Astrocyte (in vitro differentiated cells and primary cell): Measurements from ENCODE around the gene CNTRL. TPM values are rescaled to one million over a fixed set of nuclear protein-coding genes. Genes with fewer than 3 reads are reported as not detected.
A peak's percentile ranks its signal among the peaks of the same experiment; 100 is the strongest.

Experiments used
- DNase-seq: peaks from one replicate; pipeline ENCODE4 v3.0.0-alpha.2; 2010; ENCODE audit warnings: low read depth
- FAIRE-seq: peaks from 2 replicates; lab custom pipeline; 2011; peaks lifted over from hg19 to GRCh38; lab: Jason Lieb, UNC
- H2AFZ ChIP-seq: 2 replicates; pipeline ENCODE4 v1.6.0; 2012; ENCODE audit warnings: low read depth, low read length, inconsistent platforms
- H3K27ac ChIP-seq: 2 replicates; pipeline ENCODE4 v1.5.1; 2011; ENCODE audit warnings: low read depth, low read length, inconsistent platforms
- H3K27me3 ChIP-seq: 2 replicates; pipeline ENCODE4 v1.6.0; 2011; ENCODE audit warnings: low read length, inconsistent platforms; ENCODE audit not compliant: insufficient read depth
- H3K36me3 ChIP-seq: 2 replicates; pipeline ENCODE4 v1.5.1; 2011; ENCODE audit warnings: low read length, inconsistent platforms; ENCODE audit not compliant: insufficient read depth
- H3K4me1 ChIP-seq: 2 replicates; pipeline ENCODE4 v1.5.1; 2011; ENCODE audit warnings: low read length, inconsistent platforms; ENCODE audit not compliant: insufficient read depth
- H3K4me2 ChIP-seq: 2 replicates; pipeline ENCODE4 v1.6.0; 2012; ENCODE audit warnings: low read length, inconsistent platforms
- H3K4me3 ChIP-seq: 2 replicates; pipeline ENCODE4 v1.5.1; 2011; ENCODE audit warnings: low read depth, mild to moderate bottlenecking, low read length, inconsistent platforms; ENCODE audit not compliant: insufficient read depth
- H3K79me2 ChIP-seq: 2 replicates; pipeline ENCODE4 v1.6.0; 2012; ENCODE audit warnings: mild to moderate bottlenecking, low read length, inconsistent platforms; ENCODE audit not compliant: insufficient read depth
- H3K9ac ChIP-seq: 2 replicates; pipeline ENCODE4 v1.6.0; 2012; ENCODE audit warnings: mild to moderate bottlenecking, low read length, inconsistent platforms
- H3K9me3 ChIP-seq: 2 replicates; pipeline ENCODE4 v1.5.1; 2012; ENCODE audit warnings: low read depth, mild to moderate bottlenecking, low read length, inconsistent platforms; ENCODE audit not compliant: insufficient read depth
- H4K20me1 ChIP-seq: 2 replicates; pipeline ENCODE4 v1.6.0; 2012; ENCODE audit warnings: low read length, inconsistent platforms; ENCODE audit not compliant: insufficient read depth
- H3K27ac Mint-ChIP-seq: one replicate; pipeline ENCODE4 v1.8.0; 2021; ENCODE audit warnings: mild to moderate bottlenecking, mixed read lengths; ENCODE audit not compliant: unreplicated experiment
- H3K27me3 Mint-ChIP-seq: one replicate; pipeline ENCODE4 v1.8.0; 2021; ENCODE audit warnings: low read depth, mixed read lengths; ENCODE audit not compliant: unreplicated experiment
- H3K36me3 Mint-ChIP-seq: one replicate; pipeline ENCODE4 v1.8.0; 2021; ENCODE audit warnings: low read depth, mixed read lengths; ENCODE audit not compliant: unreplicated experiment
- H3K4me1 Mint-ChIP-seq: one replicate; pipeline ENCODE4 v1.8.0; 2021; ENCODE audit warnings: low read depth, mixed read lengths; ENCODE audit not compliant: unreplicated experiment
- H3K4me3 Mint-ChIP-seq: one replicate; pipeline ENCODE4 v1.8.0; 2021; ENCODE audit warnings: mild to moderate bottlenecking, moderate library complexity, mixed read lengths; ENCODE audit not compliant: unreplicated experiment
- H3K9me3 Mint-ChIP-seq: one replicate; pipeline ENCODE4 v1.8.0; 2021; ENCODE audit warnings: mild to moderate bottlenecking, mixed read lengths; ENCODE audit not compliant: unreplicated experiment
- EZH2 ChIP-seq: IDR thresholded peaks from 2 replicates; pipeline ENCODE4 v1.6.1; 2012; ENCODE audit warnings: mild to moderate bottlenecking, low read length, inconsistent platforms; ENCODE audit not compliant: insufficient read depth
- total RNA-seq: library from RNA; stranded (reverse); gene quantifications from 2 replicates; pipeline ENCODE4 v1.2.1, GENCODE V29; 2021
- TF ChIP-seq, protein P1 (sequence below): IDR thresholded peaks from 2 replicates; pipeline ENCODE4 v1.5.1; 2011; ENCODE audit warnings: low read depth, mild to moderate bottlenecking, inconsistent platforms, low read length, moderate library complexity; ENCODE audit not compliant: insufficient read depth

The CNTRL gene
- total RNA-seq, 1 donor from 2014 or later, result 4.4 TPM

- no peaks in the 10 kb centered on the region for H3K27me3 ChIP-seq
- no peak for DNase-seq
- no peaks in the 10 kb centered on the region for H3K79me2 ChIP-seq
- Mint-ChIP-seq H3K36me3 (no peaks in the 10 kb centered on the region), H3K27ac (no peak overlapping the region), H3K9me3 (no peaks in the 10 kb centered on the region), H3K4me1 (peaks cover 5% of the 10 kb centered on the region), H3K4me3 (no peak overlapping the region), H3K27me3 (peaks cover 4% of the 10 kb centered on the region)
- no peak overlapping the region for H3K4me3 ChIP-seq
- H3K36me3 ChIP-seq, result no peaks in the 10 kb centered on the region
- H3K9ac ChIP-seq, result no peak overlapping the region
- no peaks in the 10 kb centered on the region for H4K20me1 ChIP-seq
- H3K9me3 ChIP-seq, result no peaks in the 10 kb centered on the region
- H3K27ac ChIP-seq, result no peak overlapping the region
- TF ChIP-seq, protein P1, sequence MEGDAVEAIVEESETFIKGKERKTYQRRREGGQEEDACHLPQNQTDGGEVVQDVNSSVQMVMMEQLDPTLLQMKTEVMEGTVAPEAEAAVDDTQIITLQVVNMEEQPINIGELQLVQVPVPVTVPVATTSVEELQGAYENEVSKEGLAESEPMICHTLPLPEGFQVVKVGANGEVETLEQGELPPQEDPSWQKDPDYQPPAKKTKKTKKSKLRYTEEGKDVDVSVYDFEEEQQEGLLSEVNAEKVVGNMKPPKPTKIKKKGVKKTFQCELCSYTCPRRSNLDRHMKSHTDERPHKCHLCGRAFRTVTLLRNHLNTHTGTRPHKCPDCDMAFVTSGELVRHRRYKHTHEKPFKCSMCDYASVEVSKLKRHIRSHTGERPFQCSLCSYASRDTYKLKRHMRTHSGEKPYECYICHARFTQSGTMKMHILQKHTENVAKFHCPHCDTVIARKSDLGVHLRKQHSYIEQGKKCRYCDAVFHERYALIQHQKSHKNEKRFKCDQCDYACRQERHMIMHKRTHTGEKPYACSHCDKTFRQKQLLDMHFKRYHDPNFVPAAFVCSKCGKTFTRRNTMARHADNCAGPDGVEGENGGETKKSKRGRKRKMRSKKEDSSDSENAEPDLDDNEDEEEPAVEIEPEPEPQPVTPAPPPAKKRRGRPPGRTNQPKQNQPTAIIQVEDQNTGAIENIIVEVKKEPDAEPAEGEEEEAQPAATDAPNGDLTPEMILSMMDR, result no peak
- no peak for TF ChIP-seq EZH2
- peaks cover 6% of the 10 kb centered on the region for H3K4me1 ChIP-seq
- H3K4me2 ChIP-seq, result no peak overlapping the region
- no peak for FAIRE-seq
- H2AFZ ChIP-seq, result no peak overlapping the region
Measured at GRCh38 chr9:121221664-121222055, 146.9 kb downstream of the CNTRL start.

DNA sequence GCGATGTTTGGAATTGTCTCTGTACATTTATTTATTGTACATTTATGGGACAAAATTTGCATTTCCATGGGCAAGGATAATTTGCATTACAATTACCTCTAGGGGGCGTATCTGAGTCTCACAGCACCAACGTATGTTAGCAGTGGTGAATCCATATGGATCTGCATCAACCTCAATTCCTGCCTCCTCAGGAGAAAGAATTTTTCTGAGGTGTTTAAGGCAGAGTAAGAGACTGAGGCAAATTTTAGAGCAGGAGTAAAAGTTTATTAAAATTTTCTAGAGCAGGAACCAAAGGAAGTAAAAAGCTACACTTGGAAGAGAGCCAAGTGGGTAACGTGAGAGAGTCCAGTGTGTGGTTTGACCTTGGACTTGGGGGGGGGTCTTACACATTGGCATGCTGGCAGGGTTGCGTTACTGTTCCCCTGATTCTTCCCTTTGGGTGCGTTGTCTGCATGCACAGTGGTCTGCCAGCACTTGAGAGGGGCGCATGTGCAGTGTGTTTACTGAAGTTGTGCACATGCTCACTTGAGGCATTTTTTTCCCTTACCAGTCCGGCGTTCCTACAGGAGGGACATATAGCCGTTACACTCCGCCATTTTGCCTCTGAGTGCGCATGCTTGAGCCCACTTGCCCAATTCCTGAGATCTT lies 147.9 kb downstream of the CNTRL start:
- no peaks in the 10 kb centered on the region for H3K79me2 ChIP-seq
- no peaks in the 10 kb centered on the region for H3K36me3 Mint-ChIP-seq
- H3K4me2 ChIP-seq, result peak overlapping the region; percentile 6
- no peak overlapping the region for H3K4me3 ChIP-seq
- no peaks in the 10 kb centered on the region for H3K9me3 Mint-ChIP-seq
- H3K27me3 Mint-ChIP-seq, result peaks cover 4% of the 10 kb centered on the region
- H4K20me1 ChIP-seq, result no peaks in the 10 kb centered on the region
- H3K4me1 ChIP-seq, result peaks cover 6% of the 10 kb centered on the region
- no peak overlapping the region for H3K4me3 Mint-ChIP-seq
- H3K27ac Mint-ChIP-seq, result no peak overlapping the region
- DNase-seq (no peak), FAIRE-seq (no peak)
- peak overlapping the region; percentile 13 for H2AFZ ChIP-seq
- no peaks in the 10 kb centered on the region for H3K36me3 ChIP-seq
- TF ChIP-seq, protein P1, result peak; percentile 78
- no peak for TF ChIP-seq EZH2
- peaks cover 5% of the 10 kb centered on the region for H3K4me1 Mint-ChIP-seq
- H3K27ac ChIP-seq, result no peak overlapping the region
- no peaks in the 10 kb centered on the region for H3K9me3 ChIP-seq
- H3K9ac ChIP-seq, result no peak overlapping the region
- no peaks in the 10 kb centered on the region for H3K27me3 ChIP-seq

DNA sequence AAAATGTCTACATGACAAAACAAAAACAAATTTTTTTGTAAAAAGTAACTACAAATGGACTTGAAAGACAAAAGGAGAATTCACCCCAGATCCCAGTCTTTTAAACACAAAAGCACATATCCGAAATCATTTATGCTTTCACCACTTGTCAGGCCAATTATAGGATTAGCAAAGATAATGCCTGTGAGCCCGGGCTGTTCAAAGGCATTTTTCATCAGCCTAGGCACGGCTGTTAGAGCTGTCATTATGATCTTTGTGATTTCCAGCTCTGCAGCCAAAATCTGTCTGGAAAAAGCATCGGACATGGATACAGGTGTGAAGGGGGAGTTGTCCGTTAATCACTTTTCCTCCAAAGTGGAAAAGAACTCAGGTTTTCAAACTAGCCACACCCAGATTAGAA lies 150.5 kb downstream of the CNTRL start:
- FAIRE-seq (no peak), DNase-seq (no peak)
- no peak overlapping the region for H3K9ac ChIP-seq
- no peaks in the 10 kb centered on the region for H3K36me3 Mint-ChIP-seq
- TF ChIP-seq, protein P1, result no peak
- no peak for TF ChIP-seq EZH2
- no peak overlapping the region for H3K27ac Mint-ChIP-seq
- no peak overlapping the region for H2AFZ ChIP-seq
- no peaks in the 10 kb centered on the region for H4K20me1 ChIP-seq
- H3K4me1 Mint-ChIP-seq, result peaks cover 5% of the 10 kb centered on the region
- no peaks in the 10 kb centered on the region for H3K9me3 ChIP-seq
- H3K27ac ChIP-seq, result no peak overlapping the region
- no peaks in the 10 kb centered on the region for H3K9me3 Mint-ChIP-seq
- H3K36me3 ChIP-seq, result no peaks in the 10 kb centered on the region
- H3K4me2 ChIP-seq, result no peak overlapping the region
- H3K27me3 Mint-ChIP-seq, result peaks cover 4% of the 10 kb centered on the region
- H3K79me2 ChIP-seq, result no peaks in the 10 kb centered on the region
- no peak overlapping the region for H3K4me3 ChIP-seq
- no peak overlapping the region for H3K4me3 Mint-ChIP-seq
- peaks cover 6% of the 10 kb centered on the region for H3K4me1 ChIP-seq
- H3K27me3 ChIP-seq, result no peaks in the 10 kb centered on the region
